Stimulated activated CD8-positive, alpha-beta memory T cell treated with anti-CD3 and anti-CD28 coated beads, Interleukin-15, amount 100 ng/mL, for 4 hours (primary cell): Measurements from ENCODE around the gene PRSS33.

Source experiments
- DNase-seq, 2 donors: peaks; one replicate each; pipeline ENCODE4 v3.0.0-alpha.2; 2020; ENCODE audit warnings: low read depth in 2 of 2

Gene PRSS33

DNA sequence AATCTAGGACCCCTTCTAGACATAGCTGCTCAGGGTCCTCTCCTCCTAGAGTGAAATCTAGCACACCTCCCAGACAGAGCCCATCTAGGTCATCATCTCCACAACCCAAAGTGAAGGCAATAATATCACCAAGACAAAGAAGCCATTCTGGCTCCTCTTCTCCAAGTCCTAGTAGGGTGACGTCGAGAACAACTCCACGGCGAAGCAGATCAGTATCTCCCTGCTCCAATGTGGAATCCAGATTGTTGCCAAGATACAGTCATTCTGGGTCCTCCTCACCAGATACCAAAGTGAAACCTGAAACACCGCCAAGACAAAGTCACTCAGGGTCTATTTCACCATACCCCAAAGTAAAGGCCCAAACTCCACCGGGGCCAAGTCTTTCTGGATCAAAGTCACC is 24.2 kb downstream of the PRSS33 start:
- DNase-seq: no peak

DNA sequence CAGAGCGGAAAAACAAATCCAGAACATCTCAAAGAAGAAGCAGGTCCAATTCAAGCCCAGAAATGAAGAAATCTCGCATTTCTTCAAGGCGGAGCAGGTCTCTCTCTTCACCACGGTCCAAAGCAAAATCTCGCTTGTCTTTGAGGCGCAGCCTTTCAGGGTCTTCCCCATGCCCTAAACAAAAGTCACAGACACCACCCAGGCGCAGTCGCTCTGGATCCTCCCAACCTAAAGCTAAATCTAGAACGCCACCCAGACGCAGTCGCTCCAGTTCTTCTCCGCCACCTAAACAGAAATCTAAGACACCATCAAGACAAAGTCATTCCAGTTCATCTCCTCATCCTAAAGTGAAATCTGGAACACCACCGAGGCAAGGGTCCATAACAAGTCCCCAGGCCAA is 24.6 kb downstream of the PRSS33 start:
- DNase-seq: no peak

DNA sequence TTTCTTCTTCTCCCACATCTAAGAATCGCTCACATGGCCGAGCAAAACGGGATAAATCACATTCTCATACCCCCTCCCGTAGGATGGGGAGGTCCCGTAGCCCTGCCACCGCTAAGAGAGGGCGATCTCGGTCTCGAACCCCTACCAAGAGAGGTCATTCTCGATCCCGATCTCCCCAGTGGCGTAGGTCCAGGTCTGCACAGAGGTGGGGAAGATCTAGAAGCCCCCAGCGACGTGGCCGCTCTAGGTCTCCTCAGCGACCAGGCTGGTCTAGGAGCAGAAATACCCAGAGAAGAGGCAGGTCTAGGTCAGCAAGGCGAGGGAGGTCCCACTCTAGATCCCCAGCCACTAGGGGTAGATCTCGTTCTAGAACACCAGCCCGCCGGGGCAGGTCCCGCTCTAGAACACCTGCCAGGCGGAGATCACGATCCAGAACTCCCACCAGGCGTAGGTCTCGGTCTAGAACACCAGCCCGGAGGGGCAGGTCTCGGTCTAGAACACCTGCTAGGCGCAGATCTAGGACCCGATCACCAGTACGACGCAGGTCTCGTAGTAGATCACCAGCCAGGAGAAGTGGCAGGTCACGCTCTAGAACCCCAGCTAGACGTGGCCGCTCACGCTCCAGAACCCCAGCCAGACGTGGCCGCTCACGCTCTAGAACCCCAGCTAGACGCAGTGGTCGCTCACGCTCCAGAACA is 25.3 kb downstream of the PRSS33 start:
- no peak for DNase-seq

DNA sequence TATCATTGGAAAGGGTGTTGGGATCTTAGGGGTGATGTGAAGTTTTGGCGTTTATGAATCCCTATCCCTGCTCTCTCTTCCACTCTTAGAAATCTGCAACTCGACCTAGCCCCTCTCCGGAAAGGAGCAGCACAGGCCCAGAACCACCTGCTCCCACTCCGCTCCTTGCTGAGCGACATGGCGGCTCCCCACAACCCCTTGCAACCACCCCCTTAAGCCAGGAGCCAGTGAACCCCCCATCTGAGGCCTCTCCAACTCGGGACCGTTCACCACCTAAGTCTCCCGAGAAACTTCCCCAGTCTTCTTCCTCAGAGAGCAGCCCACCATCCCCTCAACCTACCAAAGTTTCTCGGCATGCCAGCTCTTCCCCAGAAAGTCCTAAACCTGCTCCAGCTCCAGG is 25.9 kb downstream of the PRSS33 start:
- no peak for DNase-seq

DNA sequence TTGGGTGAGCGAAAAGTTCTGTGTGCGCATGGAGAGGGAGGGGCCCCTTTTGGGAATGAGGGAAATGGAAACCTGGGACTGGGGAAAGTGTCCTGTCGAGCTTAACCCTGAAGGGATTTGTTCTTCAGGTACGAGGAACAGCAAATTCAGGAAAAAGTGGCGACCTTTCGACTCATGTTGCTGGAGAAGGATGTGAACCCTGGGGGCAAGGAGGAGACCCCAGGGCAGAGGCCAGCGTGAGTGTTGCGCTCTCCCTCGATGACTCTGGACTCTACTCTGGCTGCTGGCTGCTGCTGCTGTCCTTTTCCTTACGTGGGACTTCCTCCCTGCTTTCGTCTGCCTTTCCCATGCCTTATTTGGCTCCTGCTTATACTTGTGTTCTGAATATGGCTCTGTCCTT is 30.0 kb downstream of the PRSS33 start:
- DNase-seq: no peak

DNA sequence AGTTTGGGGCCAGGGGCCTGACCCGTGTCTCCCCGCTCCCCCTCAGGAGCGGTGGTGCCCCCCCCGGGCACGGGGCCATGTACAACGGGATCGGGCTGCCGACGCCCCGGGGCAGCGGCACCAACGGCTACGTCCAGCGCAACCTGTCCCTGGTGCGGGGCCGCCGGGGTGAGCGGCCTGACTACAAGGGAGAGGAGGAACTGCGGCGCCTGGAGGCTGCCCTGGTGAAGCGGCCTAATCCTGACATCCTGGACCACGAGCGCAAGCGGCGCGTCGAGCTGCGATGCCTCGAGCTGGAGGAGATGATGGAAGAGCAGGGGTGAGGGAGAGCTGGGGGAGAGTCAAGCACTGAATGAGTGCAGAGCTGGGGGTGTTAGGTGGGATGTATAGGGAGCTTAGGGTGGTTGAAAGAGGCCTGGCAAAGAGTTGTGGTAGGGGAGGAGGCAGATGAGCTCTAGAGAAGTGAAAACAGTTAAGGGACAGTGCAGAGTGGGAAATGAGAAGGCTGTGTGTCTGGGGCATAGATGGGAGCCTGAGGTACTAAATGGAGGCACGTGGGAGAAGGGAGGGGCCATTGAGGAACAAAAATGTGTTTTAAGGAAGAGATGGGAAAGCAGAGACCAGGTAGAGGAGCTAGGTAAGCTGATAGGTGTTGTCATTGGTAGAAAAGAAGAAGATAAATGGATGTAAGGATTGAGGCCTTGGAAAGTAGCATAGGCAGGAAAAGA is 30.9 kb downstream of the PRSS33 start:
- DNase-seq: no peak

DNA sequence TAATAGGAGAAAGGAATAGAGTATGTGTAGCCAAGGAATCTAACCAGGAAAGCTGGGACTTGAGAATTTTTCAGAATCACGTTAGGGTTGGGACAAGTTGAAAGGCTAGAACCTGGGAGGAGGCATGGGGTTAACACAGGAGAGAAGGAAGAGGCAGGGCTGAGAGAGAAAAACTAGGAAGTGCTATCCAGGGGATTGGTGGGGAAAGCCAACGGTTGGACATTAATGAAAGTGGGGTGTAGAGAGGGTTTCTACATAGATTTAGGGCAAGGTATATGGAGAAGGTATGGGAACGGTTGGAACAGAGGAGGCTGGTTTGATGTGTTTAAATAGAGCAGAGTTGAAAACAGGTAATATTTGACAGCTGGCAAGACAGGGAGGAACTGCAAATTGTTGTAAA is 32.2 kb downstream of the PRSS33 start:
- no peak for DNase-seq

DNA sequence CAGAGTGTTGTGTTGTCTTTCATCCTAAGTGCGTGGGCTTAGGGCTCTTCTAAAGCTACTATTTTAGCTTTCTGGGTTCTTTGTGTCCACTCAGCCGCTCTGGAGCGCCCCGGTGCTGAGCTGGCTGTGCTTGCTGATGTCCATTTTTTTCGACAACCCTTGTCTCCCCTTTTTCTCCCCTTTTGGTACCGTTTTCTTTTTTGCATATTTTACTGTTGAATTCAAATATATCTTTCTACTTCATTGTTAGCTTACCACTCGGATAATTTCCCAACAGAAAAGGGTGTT is 33.7 kb downstream of the PRSS33 start:
- no peak for DNase-seq

DNA sequence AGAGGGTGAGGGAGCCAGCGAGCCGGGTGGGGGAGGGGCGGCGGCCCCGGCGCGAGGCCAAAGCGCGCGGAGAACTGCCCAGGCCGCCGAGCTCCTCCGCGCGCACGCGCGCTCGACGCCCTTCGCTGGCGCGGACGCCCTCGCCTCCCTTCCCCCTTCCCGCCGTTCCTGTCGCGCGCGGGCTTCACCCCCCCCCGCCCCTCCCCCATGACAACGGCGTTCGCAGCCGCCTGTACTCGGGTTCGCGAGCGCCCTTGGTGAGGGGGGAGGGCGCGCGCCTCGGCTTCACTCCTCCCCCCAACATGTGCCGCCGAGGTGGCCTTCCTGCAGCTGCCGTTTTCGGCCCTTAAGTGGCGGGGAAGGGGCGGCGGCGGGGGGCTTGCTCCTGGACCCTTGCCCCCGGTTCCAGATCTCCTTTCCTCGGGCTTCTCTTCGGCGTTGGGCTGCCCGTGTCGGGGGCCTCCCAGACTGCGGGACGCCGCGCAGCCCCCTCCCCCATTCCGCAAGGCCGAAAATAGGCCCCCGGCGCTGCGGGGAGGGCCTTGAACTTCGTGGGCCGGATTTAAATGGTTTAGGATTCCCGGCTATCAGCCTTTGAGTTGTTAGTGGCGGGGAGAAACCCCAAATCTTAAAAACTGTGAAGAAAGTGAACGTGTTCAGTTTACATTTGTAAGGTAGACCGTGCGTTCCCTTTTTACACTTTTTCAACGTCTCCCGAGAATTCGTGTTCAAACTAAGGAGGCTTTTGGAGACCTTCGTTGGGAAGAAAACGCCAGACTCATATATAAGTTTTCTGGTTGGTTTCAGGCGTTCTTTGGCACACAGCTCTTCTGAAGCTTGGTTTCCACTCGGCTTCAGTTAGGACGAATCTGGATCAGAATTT is 34.3 kb downstream of the PRSS33 start:
- DNase-seq: peak in 1 of 2 donors; percentile 30

DNA sequence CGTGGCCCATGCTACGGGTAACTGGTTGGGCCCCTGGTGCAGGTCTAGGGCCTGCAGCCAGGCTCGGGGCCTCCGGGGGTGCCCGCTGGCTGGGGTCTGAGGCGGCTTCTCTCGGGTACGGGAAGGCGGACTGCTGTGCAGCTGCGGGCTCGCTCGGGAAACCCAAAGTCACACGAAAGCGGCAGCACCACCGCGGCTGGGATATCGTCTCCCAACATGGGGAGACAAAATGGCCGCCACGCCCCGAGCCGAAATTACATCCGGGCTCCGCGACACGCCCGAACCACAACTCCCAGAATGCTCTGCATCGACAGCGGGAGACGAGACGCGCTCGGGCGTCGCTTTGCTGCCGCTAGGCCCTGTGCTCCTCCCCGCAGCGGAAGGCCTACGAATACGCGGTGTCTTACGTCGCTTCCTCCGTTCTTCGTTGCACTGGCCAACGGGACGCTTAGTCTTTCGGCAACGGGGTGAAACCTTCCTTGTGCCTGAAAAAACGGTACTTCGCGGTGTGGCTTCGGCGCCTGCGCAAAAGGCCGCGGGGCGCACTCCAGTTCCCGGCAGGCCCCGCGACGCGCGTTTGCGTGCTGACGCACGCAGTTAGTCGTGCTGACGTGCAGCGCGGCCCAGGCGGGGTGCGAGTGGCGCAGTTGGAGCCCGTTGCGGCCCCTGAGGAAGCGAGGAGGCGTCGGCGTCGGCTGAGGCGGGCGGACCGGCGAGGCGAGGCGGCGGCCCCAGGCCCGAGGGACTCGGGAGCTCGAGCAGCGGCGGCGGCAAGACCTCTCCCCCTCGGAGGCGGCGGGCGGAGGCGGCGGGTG is 35.1 kb downstream of the PRSS33 start, which contains the start of gene SRRM2:
SRRM2 (plus strand) TSS at position 604 of the 815 bp plus-strand sequence. CDS start 3,727 bp downstream, outside the sequence.
- peak; percentile 86 to 87 for DNase-seq

DNA sequence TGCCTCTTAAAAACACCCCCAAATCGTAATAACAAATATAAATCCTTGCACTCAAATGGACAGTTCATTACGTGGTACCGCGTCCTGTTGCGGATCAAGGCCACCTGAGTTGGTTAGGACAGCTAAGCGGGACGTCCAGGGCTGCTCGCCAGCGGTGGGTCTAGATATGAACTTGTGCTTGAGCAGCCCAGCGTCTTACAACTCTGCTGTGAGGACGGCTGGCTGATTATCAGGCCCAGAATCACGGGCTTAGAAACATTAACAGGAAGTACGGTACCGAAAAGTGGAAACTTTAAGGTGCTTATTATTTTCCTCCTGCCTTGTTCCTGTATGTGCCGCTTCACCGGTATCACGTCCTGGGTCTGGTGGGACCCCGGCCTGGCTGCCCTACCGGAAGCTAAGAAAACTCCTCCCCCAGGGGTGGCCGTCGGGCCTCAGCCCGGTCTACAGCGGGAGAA is 35.8 kb downstream of the PRSS33 start:
- no peak for DNase-seq

DNA sequence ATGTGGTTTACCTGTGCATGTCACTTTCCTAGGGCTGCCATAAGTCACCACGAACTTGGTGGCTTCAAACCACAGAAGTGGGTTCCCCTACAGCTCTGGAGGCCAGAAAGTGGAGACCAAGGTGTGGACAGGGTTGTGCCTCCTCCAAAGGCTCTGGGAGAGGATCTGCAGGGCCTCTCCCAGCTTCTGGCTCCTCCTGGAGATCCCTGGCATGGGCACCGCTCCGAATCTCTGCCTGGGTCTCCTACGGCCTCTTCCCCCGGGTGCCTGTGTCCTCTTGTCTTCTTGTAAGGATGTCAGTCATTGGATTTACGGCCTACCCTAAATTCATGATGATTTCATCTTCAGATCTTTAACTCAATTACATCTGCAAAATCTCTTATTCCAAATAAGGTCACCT is 37.4 kb downstream of the PRSS33 start:
- no peak for DNase-seq

DNA sequence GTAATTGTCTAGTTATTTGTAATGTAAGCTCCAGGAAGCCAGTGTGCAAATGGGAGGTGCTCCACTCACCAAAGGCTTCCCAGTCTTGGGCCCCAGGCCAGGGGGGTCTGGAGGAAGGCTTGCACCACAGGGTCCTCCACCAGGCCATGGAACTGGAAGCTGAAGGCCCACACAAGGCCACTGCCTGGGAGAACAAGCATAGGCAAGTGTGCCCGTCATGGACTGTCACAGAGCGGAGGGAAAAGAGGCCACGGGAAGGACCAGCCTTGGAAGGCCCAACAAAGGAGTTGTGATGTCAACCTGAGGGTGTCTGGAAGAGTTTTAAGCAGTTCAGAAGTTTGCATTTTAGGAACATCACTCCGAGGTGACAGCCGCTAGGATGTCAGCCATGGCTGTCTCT is 37.9 kb downstream of the PRSS33 start:
- DNase-seq: no peak

DNA sequence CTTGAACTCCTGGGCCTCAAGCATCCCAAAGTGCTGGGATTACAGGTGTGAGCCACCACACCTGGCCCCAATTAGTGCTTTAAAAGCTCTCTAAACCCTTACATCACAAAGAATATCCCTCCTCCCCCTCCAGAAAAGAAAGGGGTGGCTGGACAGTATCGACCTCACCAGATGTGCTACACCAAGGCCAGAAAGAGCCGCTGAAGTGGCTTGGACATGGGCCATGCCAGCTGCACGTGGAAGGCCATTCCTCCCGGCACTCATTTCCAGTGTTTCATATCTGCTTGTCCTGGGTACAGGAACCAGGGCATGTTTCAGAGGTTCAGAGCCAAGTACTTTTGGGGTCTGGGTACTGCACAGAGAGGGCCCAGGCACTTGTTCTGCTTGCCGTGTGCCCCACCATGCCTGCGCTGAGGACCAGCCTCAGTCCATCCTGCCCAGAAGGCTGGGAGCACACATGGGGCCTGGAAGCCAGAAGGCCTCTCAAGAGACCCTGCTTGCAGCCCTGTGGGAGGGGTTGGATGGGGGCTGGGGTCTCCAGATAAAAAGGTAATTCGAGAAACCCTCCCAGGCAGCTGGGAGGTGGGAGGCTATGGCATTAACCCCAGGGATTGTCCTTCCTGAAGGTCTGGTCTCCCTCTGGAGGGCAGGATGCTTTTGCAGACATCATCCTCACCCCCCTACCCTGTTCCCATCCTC is 38.5 kb downstream of the PRSS33 start:
- DNase-seq: no peak

DNA sequence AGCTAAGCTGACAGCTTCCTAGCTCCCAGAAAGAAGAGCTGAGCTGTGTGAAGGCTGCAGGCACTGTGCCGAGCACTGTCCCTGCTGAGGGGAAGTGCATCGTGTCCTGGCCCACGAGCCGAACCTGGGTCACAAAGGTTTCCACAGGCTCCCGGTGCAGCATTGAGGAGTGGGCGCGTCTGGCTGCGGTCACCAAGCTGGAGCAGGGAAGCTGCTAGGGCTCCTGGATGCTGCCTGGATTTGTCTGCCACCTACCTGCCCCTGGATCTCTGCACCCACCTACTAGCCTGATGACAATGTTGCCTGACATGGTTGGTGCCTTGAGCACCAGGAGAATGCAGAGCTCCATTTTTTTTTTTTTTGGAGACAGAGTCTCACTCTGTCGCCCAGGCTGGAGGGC is 41.4 kb downstream of the PRSS33 start:
- DNase-seq: no peak

DNA sequence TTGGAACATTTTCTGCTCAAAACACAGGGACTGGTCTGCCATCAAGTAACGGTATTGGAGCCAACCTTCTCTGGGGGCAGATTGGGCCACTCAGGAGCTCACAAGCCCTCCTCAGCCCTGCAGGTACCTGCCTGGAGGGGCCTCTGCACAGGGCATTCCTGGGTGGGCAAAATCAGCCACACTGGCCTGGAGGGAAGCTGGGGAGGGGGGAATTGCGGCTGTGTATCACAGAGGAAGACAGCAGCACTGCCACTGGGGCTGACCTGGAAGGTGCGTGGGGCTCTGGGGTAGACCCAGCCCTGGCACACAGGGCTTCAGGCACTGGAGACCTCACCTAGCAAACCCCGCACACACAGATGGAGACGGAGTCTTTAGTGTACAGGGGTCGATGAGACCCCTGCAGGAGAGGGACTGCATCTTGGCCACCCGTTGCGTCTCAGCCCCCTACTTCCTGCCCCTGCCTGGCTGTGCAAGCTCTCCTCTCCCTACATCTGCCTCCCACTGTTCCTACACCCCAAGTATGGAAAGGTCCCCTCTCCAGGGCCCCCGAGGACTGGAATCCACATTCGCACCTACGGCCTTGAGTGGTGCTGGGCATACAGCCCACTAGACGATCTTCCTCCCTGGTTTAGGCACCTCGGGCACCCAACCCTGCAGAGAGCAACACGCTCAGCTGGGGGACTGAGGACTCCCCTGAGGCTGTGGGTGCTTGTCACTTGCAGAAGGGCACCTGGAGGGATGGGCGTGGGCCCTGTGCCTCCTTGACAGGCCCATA is 42.1 kb downstream of the PRSS33 start:
- DNase-seq: no peak

DNA sequence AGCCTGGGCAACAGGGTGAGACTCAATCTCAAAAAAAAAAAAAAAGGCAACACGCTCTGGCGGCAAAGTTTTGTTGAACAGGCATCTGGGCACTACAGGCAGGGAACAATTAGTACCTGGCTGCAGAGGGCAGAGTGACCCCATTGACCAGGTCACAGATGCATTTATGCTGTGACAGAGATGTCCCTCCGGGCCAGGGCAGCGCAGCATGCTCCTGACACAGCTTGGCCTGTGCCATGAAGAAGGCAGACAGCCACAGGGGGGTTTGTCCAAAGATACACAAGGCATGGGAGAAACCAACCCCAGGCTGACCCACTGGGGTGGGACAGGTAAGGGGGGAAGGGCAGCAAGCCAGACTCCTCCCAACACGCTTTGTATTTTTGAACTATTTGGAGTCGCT is 42.6 kb downstream of the PRSS33 start:
- no peak for DNase-seq

DNA sequence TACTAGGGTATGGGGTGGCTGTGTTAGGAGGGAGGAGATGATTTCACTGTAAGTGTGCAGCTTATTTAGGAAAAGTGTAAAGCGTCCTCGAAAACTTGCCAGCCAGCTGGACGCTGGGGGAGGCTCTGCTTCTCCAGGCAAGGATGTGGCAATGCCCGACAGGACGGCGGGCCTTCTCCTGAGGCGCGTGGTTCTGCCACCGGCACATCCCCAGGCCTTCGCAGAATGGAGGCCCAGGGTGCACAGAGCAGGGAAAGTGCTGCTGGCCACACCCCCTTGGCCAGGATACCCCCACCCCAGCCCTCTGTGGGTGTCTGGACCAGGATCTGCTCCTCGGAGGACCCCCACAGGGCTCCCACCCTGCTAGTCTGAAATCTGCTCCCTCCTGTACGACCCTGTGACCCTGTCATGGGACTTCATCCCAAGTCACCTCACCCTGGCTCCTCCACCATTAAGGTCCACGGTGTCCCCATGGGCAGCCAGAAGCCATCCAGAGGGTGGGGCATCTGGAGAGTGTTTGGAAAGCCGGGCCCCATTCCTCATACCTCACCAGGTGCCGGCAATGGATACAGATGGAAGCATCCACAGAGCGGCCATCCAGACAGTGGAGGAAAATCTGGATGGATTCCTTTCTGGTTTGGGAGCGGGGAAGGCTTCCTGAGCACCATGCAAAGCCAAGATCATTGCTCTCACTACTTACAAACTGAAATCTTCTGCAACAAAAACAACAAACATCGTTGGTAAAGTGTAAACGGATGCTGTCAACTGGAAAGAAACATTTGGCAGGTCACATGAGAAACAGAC is 44.2 kb downstream of the PRSS33 start:
- DNase-seq: no peak

DNA sequence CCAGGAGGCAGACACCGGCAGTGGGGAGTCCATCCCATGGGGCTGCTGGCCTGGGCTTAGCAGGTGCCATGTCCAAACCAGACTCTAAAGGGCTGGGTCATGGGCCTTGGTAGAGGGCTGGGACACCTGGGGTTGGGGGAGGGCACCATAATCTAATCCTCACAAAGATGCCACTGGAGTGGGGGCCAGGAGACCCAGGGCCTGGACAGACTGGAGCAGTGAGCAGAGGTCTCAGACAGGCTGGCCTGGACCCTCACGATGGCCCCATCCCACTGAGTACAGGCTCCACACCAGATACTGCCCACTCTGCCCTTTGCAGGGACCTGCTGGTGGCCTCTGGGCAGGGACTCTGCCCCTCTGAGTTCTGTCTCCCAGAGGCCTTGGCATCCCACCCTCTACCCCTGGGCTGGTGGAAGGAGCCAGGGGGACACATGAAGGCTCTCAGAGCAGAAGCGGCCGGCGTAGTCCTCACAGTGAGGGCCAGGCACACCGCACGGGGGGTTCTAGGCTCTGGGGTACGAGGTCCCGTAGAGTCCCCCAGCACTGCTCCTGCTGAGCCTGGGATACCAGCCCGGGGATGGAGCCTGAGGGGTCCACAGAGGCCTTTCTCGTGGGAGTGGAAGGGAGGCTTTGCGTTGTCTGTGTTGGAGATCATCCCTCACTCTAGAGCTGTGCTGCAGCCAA is 44.9 kb downstream of the PRSS33 start:
- no peak for DNase-seq
